Measurements from ENCODE around the gene KRAS.

DNA sequence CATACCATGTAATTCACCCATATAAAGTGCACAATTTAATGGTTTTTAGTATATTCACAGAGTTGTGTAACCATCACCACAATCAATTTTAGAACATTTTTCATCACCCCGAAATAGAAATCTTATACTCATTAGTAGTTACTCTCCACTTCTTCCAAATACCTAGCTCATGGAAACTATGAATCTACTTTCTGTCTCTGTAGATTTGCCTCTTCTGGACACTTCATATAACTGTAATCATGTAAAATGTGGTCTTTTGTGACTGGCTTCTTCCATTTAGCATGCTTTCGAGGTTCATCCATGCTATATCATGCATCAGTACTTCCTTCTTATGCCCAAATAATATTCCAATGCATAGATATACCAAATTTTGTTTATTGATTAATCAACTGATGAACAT lies 66.6 kb downstream of the KRAS start:
- TF ChIP-seq POLR2A (IDR thresholded peaks at IDR 0.05), result no peak
- TF ChIP-seq, protein P1, sequence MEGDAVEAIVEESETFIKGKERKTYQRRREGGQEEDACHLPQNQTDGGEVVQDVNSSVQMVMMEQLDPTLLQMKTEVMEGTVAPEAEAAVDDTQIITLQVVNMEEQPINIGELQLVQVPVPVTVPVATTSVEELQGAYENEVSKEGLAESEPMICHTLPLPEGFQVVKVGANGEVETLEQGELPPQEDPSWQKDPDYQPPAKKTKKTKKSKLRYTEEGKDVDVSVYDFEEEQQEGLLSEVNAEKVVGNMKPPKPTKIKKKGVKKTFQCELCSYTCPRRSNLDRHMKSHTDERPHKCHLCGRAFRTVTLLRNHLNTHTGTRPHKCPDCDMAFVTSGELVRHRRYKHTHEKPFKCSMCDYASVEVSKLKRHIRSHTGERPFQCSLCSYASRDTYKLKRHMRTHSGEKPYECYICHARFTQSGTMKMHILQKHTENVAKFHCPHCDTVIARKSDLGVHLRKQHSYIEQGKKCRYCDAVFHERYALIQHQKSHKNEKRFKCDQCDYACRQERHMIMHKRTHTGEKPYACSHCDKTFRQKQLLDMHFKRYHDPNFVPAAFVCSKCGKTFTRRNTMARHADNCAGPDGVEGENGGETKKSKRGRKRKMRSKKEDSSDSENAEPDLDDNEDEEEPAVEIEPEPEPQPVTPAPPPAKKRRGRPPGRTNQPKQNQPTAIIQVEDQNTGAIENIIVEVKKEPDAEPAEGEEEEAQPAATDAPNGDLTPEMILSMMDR (IDR thresholded peaks at IDR 0.05), result no peak
